WTC11 (cell line): Measurements from ENCODE around the gene SLC16A13.

Experiments used
- ATF3 ChIP-seq: sonication (generic); formaldehyde crosslinking; conservative IDR thresholded peaks from 2 replicates; pipeline ENCODE4 v1.8.1; 2022; ENCODE audit warnings: mild to moderate bottlenecking, missing genetic modification reagents
- CREB1 ChIP-seq: sonication (generic); formaldehyde crosslinking; IDR thresholded peaks from 2 replicates; pipeline ENCODE4 v1.8.0; 2023; ENCODE audit warnings: mild to moderate bottlenecking, missing genetic modification reagents
- FOXK1 ChIP-seq: sonication (generic); formaldehyde crosslinking; IDR thresholded peaks from 2 replicates; pipeline ENCODE4 v1.8.0; 2022; ENCODE audit warnings: mild to moderate bottlenecking, moderate library complexity, missing genetic modification reagents
- GABPB1 ChIP-seq: sonication (generic); formaldehyde crosslinking; IDR thresholded peaks from 2 replicates; pipeline ENCODE4 v1.8.1; 2023; ENCODE audit warnings: mild to moderate bottlenecking, missing genetic modification reagents
- NFATC4 ChIP-seq: fragments of 250-450 bp; sonication (Bioruptor Pico); IDR thresholded peaks from 2 replicates; pipeline ENCODE4 v1.9.0; 2021; ENCODE audit warnings: mild to moderate bottlenecking
- NFE2L1 ChIP-seq: sonication (generic); formaldehyde crosslinking; IDR thresholded peaks from 2 replicates; pipeline ENCODE4 v1.8.1; 2023; ENCODE audit warnings: missing genetic modification reagents
- SP1 ChIP-seq: sonication (generic); formaldehyde crosslinking; conservative IDR thresholded peaks from 2 replicates; pipeline ENCODE4 v1.8.1; 2022; ENCODE audit warnings: missing genetic modification reagents
- TP53 ChIP-seq: sonication (generic); formaldehyde crosslinking; IDR thresholded peaks from 2 replicates; pipeline ENCODE4 v1.8.1; 2023; ENCODE audit warnings: mild to moderate bottlenecking, missing genetic modification reagents
- TF ChIP-seq, protein P1 (sequence below): sonication (generic); formaldehyde crosslinking; IDR thresholded peaks from 2 replicates; pipeline ENCODE4 v1.8.1; 2023; ENCODE audit warnings: mild to moderate bottlenecking, missing genetic modification reagents, moderate library complexity
- TF ChIP-seq, protein P2 (sequence below): fragments of 200-600 bp; IDR thresholded peaks from 2 replicates; pipeline ENCODE4 v1.8.0; 2022; ENCODE audit warnings: antibody characterized with exemption

GRCh38 chr17:7019367-7019766 is 16.4 kb upstream of the SLC16A13 start:
- TF ChIP-seq, protein P1, sequence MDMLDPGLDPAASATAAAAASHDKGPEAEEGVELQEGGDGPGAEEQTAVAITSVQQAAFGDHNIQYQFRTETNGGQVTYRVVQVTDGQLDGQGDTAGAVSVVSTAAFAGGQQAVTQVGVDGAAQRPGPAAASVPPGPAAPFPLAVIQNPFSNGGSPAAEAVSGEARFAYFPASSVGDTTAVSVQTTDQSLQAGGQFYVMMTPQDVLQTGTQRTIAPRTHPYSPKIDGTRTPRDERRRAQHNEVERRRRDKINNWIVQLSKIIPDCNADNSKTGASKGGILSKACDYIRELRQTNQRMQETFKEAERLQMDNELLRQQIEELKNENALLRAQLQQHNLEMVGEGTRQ, result no peak
- TF ChIP-seq ATF3 (CRISPR knock-in tag) (no peak), SP1 (CRISPR knock-in tag) (no peak), FOXK1 (CRISPR knock-in tag) (no peak), NFE2L1 (no peak), NFATC4 (CRISPR knock-in tag) (no peak), TP53 (CRISPR knock-in tag) (no peak), GABPB1 (CRISPR knock-in tag) (no peak), CREB1 (CRISPR knock-in tag) (no peak)
- TF ChIP-seq, protein P2, sequence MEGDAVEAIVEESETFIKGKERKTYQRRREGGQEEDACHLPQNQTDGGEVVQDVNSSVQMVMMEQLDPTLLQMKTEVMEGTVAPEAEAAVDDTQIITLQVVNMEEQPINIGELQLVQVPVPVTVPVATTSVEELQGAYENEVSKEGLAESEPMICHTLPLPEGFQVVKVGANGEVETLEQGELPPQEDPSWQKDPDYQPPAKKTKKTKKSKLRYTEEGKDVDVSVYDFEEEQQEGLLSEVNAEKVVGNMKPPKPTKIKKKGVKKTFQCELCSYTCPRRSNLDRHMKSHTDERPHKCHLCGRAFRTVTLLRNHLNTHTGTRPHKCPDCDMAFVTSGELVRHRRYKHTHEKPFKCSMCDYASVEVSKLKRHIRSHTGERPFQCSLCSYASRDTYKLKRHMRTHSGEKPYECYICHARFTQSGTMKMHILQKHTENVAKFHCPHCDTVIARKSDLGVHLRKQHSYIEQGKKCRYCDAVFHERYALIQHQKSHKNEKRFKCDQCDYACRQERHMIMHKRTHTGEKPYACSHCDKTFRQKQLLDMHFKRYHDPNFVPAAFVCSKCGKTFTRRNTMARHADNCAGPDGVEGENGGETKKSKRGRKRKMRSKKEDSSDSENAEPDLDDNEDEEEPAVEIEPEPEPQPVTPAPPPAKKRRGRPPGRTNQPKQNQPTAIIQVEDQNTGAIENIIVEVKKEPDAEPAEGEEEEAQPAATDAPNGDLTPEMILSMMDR, result no peak
